HG02840 (cell line): Measurements from ENCODE around the gene CNTN4.

Experiments used
- ATAC-seq: cut with Tn5 transposase; IDR thresholded peaks from one replicate; pipeline ENCODE4 v1.9.1; 2021; ENCODE audit warnings: mild to moderate bottlenecking, moderate library complexity, moderate number of reproducible peaks; ENCODE audit not compliant: unreplicated experiment, low FRiP score

Gene CNTN4

GRCh38 chr3:3068358-3068881 is 969.8 kb downstream of the CNTN4 start:
- ATAC-seq: no peak

GRCh38 chr3:3069723-3070122 is 971.1 kb downstream of the CNTN4 start:
- no peak for ATAC-seq

GRCh38 chr3:3071136-3071535 is 972.5 kb downstream of the CNTN4 start:
- ATAC-seq: no peak

- ATAC-seq: no peak
These were observed 976.0 kb downstream of the CNTN4 start for GRCh38 chr3:3074551-3075257.

- no peak for ATAC-seq
These were observed 981.6 kb downstream of the CNTN4 start for GRCh38 chr3:3080309-3080708.

- peak; percentile 49 for ATAC-seq
These were observed 982.9 kb downstream of the CNTN4 start for GRCh38 chr3:3081381-3082233.

GRCh38 chr3:3082234-3082924 is 983.7 kb downstream of the CNTN4 start:
- peak; percentile 75 for ATAC-seq

- ATAC-seq: no peak
These were observed 986.2 kb downstream of the CNTN4 start for GRCh38 chr3:3084890-3085289.

GRCh38 chr3:3085782-3086181 is 987.1 kb downstream of the CNTN4 start:
- no peak for ATAC-seq

- no peak for ATAC-seq
These were observed 987.6 kb downstream of the CNTN4 start for GRCh38 chr3:3086239-3086638.

GRCh38 chr3:3087279-3087678 is 988.6 kb downstream of the CNTN4 start:
- no peak for ATAC-seq

GRCh38 chr3:3087716-3088465 is 989.2 kb downstream of the CNTN4 start:
- ATAC-seq: no peak

GRCh38 chr3:3089017-3089416 is 990.4 kb downstream of the CNTN4 start:
- ATAC-seq: peak; percentile 95

GRCh38 chr3:3097958-3098357 is 999.3 kb downstream of the CNTN4 start:
- no peak for ATAC-seq

GRCh38 chr3:3101660-3102458 is 1003.2 kb downstream of the CNTN4 start:
- no peak for ATAC-seq

GRCh38 chr3:3102751-3103150 is 1004.1 kb downstream of the CNTN4 start:
- no peak for ATAC-seq

- no peak for ATAC-seq
These were observed 1006.6 kb downstream of the CNTN4 start for GRCh38 chr3:3105246-3105645.

- no peak for ATAC-seq
These were observed 1007.1 kb downstream of the CNTN4 start for GRCh38 chr3:3105815-3106214.

GRCh38 chr3:3107181-3107580 is 1008.5 kb downstream of the CNTN4 start:
- no peak for ATAC-seq
